Measurements from ENCODE around the gene CAMSAP2. TPM values are rescaled to one million over a fixed set of nuclear protein-coding genes. Genes with fewer than 3 reads are reported as not detected.

The CAMSAP2 gene
- total and polyA plus RNA-seq, 2 of the 4 experiments (the other 2 are of a cell fraction), result 8.3 to 29.4 TPM

GRCh38 chr1:200862713-200863415 is 124.2 kb downstream of the CAMSAP2 start:
- no peak overlapping the region for H3K4me3 ChIP-seq (ENCODE audit: insufficient read depth, low read depth, low read length)
- H2BK20ac ChIP-seq (ENCODE audit: low read depth, low read length), result no peak overlapping the region
- no peaks in the 10 kb centered on the region for H3K9me3 ChIP-seq (ENCODE audit: control insufficient read depth, insufficient read depth, low read length)
- no peak overlapping the region for H3K14ac ChIP-seq (replicated peaks; ENCODE audit: low read depth, low read length)
- ATAC-seq (ENCODE audit: low read depth) (no peak), DNase-seq (no peak)
- no peaks in the 10 kb centered on the region for H3K79me1 ChIP-seq (ENCODE audit: low read depth in 1 of 2, low read length in 2 of 2)
- intact Hi-C loops (cut with micrococcal nuclease), result no loop called here
- dilution Hi-C loops (cut with HindIII; ENCODE audit: low sequenced_read_pairs, unreplicated experiment), result no loop called here
- H3K4me2 ChIP-seq (ENCODE audit: low read depth, low read length), result no peak overlapping the region
- no peak overlapping the region for H3K23ac ChIP-seq (ENCODE audit: low read depth, low read length)
- WGBS, 2 experiments (ENCODE audit: extremely low coverage in 2 of 2, insufficient read length in 1 of 2), result no CpG with 5 or more reads among the region's 9 CpGs
- no peak overlapping the region for H4K5ac ChIP-seq (ENCODE audit: low read depth, low read length)
- H4K20me1 ChIP-seq (ENCODE audit: insufficient read depth, low read length), result no peaks in the 10 kb centered on the region
- peaks cover 4% of the 10 kb centered on the region; the same call in 1 of the 2 replicates for H3K4me1 ChIP-seq (ENCODE audit: control insufficient read depth, insufficient read depth, low read length)
- no peak overlapping the region for H3K4ac ChIP-seq (ENCODE audit: low read depth, low read length)
- H3K18ac ChIP-seq (ENCODE audit: low read depth, low read length), result no peak overlapping the region
- TF ChIP-seq, protein P1, sequence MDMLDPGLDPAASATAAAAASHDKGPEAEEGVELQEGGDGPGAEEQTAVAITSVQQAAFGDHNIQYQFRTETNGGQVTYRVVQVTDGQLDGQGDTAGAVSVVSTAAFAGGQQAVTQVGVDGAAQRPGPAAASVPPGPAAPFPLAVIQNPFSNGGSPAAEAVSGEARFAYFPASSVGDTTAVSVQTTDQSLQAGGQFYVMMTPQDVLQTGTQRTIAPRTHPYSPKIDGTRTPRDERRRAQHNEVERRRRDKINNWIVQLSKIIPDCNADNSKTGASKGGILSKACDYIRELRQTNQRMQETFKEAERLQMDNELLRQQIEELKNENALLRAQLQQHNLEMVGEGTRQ (IDR thresholded peaks at IDR 0.05; ENCODE audit: low read depth, low read length), result no peak
- no peak for TF ChIP-seq MXI1 (IDR thresholded peaks at IDR 0.05; ENCODE audit: borderline replicate concordance, low read depth, low read length)
- TF ChIP-seq FOS (IDR thresholded peaks at IDR 0.05; ENCODE audit: low read depth, low read length), result no peak
- no peak for TF ChIP-seq BHLHE40 (IDR thresholded peaks at IDR 0.05; ENCODE audit: low read depth, low read length)
- TF ChIP-seq RFX5 (IDR thresholded peaks at IDR 0.05; ENCODE audit: low read depth, low read length), result no peak
- no peak for TF ChIP-seq SMC3 (IDR thresholded peaks at IDR 0.05; ENCODE audit: low read depth, low read length)
- TF ChIP-seq RAD21 (IDR thresholded peaks at IDR 0.05; ENCODE audit: low read length), result no peak
- TF ChIP-seq RCOR1 (IDR thresholded peaks at IDR 0.05; ENCODE audit: insufficient replicate concordance, low read length), result no peak
- no peak for TF ChIP-seq CTCF (conservative IDR thresholded peaks at IDR 0.05; ENCODE audit: low read depth, low read length)
- TF ChIP-seq CEBPB (IDR thresholded peaks at IDR 0.05; ENCODE audit: low read depth, low read length), result no peak
- no peak overlapping the region for H3K9ac ChIP-seq (ENCODE audit: low read depth, low read length)
- no TSS peak for BruUV-seq (replicated peaks)
- H2AK5ac ChIP-seq (ENCODE audit: low read depth, low read length), result no peak overlapping the region
- no peak overlapping the region for H2BK5ac ChIP-seq (ENCODE audit: low read depth, low read length, poor library complexity, severe bottlenecking)
- H3K9me1 ChIP-seq (ENCODE audit: insufficient read depth, low read length), result no peaks in the 10 kb centered on the region
- CTCF ChIA-PET, result no interaction called here
- no peak overlapping the region for H3K56ac ChIP-seq (ENCODE audit: extremely low read depth, insufficient read depth, low read length)
- in situ Hi-C loops (cut with MboI; ENCODE audit: low sequenced_read_pairs), result no loop called here
- H3K36me3 ChIP-seq (ENCODE audit: control insufficient read depth, insufficient read depth, low read length), result peaks cover 16% of the 10 kb centered on the region
- no peak overlapping the region for H2BK15ac ChIP-seq (ENCODE audit: low read depth, low read length)
- 0 out of 2 replicates have a peak, but pooled peaks cover 2% of the 10 kb centered on the region for H3K27me3 ChIP-seq (ENCODE audit: control insufficient read depth, insufficient read depth, low read length)
- no peak overlapping the region for H2AK9ac ChIP-seq (replicated peaks; ENCODE audit: low read depth, low read length, poor library complexity)
- no peak overlapping the region for H2AFZ ChIP-seq (replicated peaks; ENCODE audit: low read length, poor library complexity)
- H4K8ac ChIP-seq (ENCODE audit: low read depth in 2 of 2, low read length in 2 of 2), result no peak overlapping the region
- no peak overlapping the region for H2BK120ac ChIP-seq (ENCODE audit: low read depth, low read length)
- POLR2A ChIA-PET (ENCODE audit: unreplicated experiment), result no interaction called here
- H3K27ac ChIP-seq (ENCODE audit: insufficient read depth, low read length), result no peak overlapping the region
- H4K91ac ChIP-seq (ENCODE audit: insufficient read depth, low read depth, low read length), result no peak overlapping the region

Measured in IMR-90 (cell line).